Activated naive CD8-positive, alpha-beta T cell treated with anti-CD3 and anti-CD28 coated beads, Interleukin-2, amount 50 U/mL, for 24 hours (primary cell): ENCODE measurements around the gene TENT4A.

Experiments used
- ATAC-seq: fragments of 150-1000 bp; cut with Tn5 transposase; one replicate; pipeline ENCODE4 v1.10.0; 2021
- DNase-seq: peaks from one replicate; pipeline ENCODE4 v3.0.0; 2021
- H3K27ac Mint-ChIP-seq: one replicate; pipeline ENCODE4 v1.8.0; 2021; ENCODE audit warnings: mild to moderate bottlenecking, mixed read lengths
- H3K27me3 Mint-ChIP-seq: one replicate; pipeline ENCODE4 v1.8.0; 2021; ENCODE audit warnings: mixed read lengths
- H3K36me3 Mint-ChIP-seq: one replicate; pipeline ENCODE4 v1.8.0; 2021; ENCODE audit warnings: low read depth, mixed read lengths
- H3K4me1 Mint-ChIP-seq: one replicate; pipeline ENCODE4 v1.8.0; 2021; ENCODE audit warnings: mixed read lengths
- H3K4me3 Mint-ChIP-seq: one replicate; pipeline ENCODE4 v1.8.0; 2021; ENCODE audit warnings: mild to moderate bottlenecking, moderate library complexity, mixed read lengths
- H3K9me3 Mint-ChIP-seq: one replicate; pipeline ENCODE4 v1.8.0; 2021; ENCODE audit warnings: mixed read lengths

TENT4A gene

GRCh38 chr5:6784481-6784880, 71.2 kb downstream of the TENT4A start:
- Mint-ChIP-seq H3K4me1 (peaks cover 5% of the 10 kb centered on the region), H3K4me3 (no peak overlapping the region), H3K27me3 (no peaks in the 10 kb centered on the region), H3K27ac (no peak overlapping the region), H3K36me3 (no peaks in the 10 kb centered on the region), H3K9me3 (no peaks in the 10 kb centered on the region)
- DNase-seq (no peak), ATAC-seq (no peak)

DNA sequence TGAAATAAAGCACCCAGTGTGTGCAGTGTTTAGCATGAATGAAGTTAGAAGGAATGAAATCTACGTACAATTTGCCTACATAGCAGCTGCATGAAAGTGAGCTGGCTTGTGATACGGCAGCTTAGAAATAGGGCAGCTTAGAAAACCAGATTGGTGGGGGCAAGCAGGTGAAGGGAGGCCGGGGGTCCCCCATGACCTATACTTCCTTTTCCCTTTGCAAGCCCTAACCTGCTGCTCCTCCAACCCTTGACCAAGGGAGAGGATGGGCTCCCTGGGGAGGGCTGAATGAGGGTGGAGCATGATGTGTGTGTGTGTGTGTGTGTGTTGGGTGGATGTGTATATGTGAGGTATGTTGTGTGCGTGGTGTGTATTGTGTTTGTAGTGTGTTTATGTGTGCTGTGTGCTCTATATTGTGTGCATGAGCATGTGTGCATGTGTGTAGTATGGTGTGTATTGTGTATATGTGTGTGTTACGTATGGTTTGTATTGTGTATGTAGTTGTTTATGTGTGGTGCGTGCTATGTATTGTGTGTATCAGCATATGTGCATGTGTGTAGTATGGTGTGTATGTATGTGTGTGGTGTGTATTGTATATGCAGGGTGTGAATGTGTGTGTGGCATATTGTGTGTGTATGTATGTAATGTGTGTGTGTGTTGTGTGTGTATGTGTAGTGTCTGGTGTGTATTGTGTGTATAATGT, 72.1 kb downstream of the TENT4A start:
- DNase-seq = no peak
- Mint-ChIP-seq H3K27me3 (peaks cover 2% of the 10 kb centered on the region), H3K27ac (no peak overlapping the region), H3K9me3 (no peaks in the 10 kb centered on the region), H3K36me3 (no peaks in the 10 kb centered on the region), H3K4me1 (peaks cover 5% of the 10 kb centered on the region), H3K4me3 (no peak overlapping the region)
- no peak for ATAC-seq

GRCh38 chr5:6785861-6786180, 72.6 kb downstream of the TENT4A start:
- peaks cover 5% of the 10 kb centered on the region for H3K27me3 Mint-ChIP-seq
- H3K9me3 Mint-ChIP-seq = no peaks in the 10 kb centered on the region
- H3K4me3 Mint-ChIP-seq = no peak overlapping the region
- DNase-seq (no peak), ATAC-seq (no peak)
- peaks cover 5% of the 10 kb centered on the region for H3K4me1 Mint-ChIP-seq
- H3K36me3 Mint-ChIP-seq = no peaks in the 10 kb centered on the region
- H3K27ac Mint-ChIP-seq = no peak overlapping the region

DNA sequence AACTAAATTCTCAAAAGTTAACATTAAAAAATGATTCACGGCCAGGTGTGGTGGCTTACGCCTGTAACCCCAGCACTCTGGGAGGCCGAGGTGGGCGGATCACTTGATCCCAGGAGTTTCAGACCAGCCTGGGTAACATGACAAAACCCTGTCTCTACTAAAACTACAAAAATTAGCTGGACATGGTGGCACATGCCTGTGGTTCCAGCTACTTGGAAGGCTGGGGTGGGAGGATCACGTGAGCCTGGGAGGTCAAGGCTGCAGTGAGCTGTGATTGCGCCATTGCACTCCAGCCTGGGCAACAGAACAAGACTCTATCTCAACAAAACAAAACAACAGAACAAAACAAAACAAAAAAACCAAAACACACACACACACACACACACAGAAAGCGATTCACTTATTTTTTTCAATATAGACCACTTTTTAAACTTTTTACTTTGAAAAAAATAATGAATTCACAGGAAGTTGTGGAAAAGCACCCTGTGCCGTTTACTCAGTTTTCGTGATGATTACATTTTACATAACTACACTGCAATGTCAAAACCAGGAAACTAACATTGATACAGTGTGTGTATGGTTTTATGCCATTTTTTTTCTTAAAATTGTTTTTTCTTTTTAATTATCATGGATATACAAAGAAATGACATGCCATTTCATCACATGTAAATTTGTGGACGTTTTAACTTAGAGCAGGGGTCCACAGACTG, 73.7 kb downstream of the TENT4A start:
- H3K27ac Mint-ChIP-seq = no peak overlapping the region
- peaks cover 5% of the 10 kb centered on the region for H3K4me1 Mint-ChIP-seq
- no peak overlapping the region for H3K4me3 Mint-ChIP-seq
- peaks cover 5% of the 10 kb centered on the region for H3K27me3 Mint-ChIP-seq
- ATAC-seq (no peak), DNase-seq (no peak)
- no peaks in the 10 kb centered on the region for H3K36me3 Mint-ChIP-seq
- no peaks in the 10 kb centered on the region for H3K9me3 Mint-ChIP-seq

GRCh38 chr5:6787941-6788340, 74.7 kb downstream of the TENT4A start:
- Mint-ChIP-seq H3K36me3 (no peaks in the 10 kb centered on the region), H3K9me3 (no peaks in the 10 kb centered on the region)

GRCh38 chr5:6788439-6788838, 75.2 kb downstream of the TENT4A start:
- Mint-ChIP-seq H3K27ac (no peak overlapping the region), H3K9me3 (no peaks in the 10 kb centered on the region), H3K4me1 (peaks cover 8% of the 10 kb centered on the region), H3K4me3 (no peak overlapping the region), H3K27me3 (peaks cover 6% of the 10 kb centered on the region), H3K36me3 (no peaks in the 10 kb centered on the region)
- no peak for ATAC-seq
- no peak for DNase-seq

More at GRCh38 chr5:6787941-6788340, 74.7 kb downstream of the TENT4A start:
- H3K4me3 Mint-ChIP-seq = no peak overlapping the region
- ATAC-seq = no peak
- DNase-seq = no peak
- no peak overlapping the region for H3K27ac Mint-ChIP-seq
- peaks cover 5% of the 10 kb centered on the region for H3K4me1 Mint-ChIP-seq
- peaks cover 5% of the 10 kb centered on the region for H3K27me3 Mint-ChIP-seq

DNA sequence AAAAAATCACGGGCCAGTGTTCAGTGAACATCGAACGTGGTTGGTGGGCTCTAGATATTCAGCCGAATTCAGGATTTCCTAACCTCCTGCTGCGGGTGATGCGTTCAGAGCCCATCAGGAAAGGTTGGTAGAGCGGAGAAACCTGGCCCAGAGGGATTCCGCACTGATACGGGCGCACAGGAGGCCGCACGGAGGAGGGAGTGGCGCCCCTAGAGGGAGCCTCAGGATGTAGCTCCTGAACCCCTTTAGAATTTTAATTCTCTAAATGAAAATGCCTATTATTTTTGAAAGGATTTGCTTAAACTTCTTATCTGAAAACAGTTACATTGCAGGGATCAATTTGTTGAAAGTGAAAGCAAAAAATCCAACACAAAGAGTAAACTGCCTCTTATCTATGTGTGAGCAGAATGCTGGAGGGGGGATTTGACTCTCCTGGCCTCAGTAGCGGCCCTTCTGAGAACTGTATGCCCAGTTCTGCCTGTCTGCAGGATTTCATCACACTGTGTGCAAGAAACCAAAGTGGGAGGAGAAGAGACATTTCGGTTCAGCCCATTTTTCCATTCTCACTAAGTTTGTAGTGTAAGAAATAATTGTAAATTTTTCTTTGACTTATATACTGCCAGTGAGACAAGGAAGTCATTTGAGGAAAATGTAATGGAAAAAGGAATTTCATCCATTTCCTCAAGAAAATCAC, 75.9 kb downstream of the TENT4A start:
- no peak overlapping the region for H3K4me3 Mint-ChIP-seq
- peaks cover 6% of the 10 kb centered on the region for H3K27me3 Mint-ChIP-seq
- DNase-seq = no peak
- H3K4me1 Mint-ChIP-seq = peaks cover 8% of the 10 kb centered on the region
- H3K9me3 Mint-ChIP-seq = no peaks in the 10 kb centered on the region
- no peak overlapping the region for H3K27ac Mint-ChIP-seq
- no peak for ATAC-seq
- no peaks in the 10 kb centered on the region for H3K36me3 Mint-ChIP-seq

DNA sequence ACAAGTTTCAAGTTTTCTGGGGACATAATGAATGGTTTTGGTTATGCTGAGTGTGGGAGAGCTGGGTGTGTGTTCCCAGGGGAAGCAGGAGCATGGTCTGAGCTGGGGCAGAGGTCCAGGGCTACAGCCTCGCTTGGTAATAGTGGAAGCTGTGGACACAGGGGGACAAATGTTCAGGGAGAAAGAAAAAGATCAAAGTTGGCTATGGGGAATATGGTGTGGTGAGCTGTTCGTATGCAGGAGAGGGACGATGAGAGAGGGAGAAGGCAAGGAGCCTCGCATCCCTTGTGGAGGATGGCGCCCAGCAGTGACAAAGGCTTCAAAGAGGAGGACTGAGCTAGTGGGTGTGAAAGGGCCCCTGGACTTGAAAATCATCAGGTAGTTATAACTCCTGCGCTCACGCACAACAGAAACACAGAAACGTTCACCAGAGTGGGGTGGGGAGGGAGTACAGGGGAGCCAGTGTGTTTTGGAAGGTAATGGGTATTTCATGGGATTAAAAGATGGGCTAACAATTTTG, 77.2 kb downstream of the TENT4A start:
- Mint-ChIP-seq H3K4me1 (peaks cover 8% of the 10 kb centered on the region), H3K27me3 (peaks cover 8% of the 10 kb centered on the region), H3K27ac (no peak overlapping the region), H3K36me3 (no peaks in the 10 kb centered on the region), H3K9me3 (no peaks in the 10 kb centered on the region), H3K4me3 (no peak overlapping the region)
- DNase-seq (no peak), ATAC-seq (no peak)

DNA sequence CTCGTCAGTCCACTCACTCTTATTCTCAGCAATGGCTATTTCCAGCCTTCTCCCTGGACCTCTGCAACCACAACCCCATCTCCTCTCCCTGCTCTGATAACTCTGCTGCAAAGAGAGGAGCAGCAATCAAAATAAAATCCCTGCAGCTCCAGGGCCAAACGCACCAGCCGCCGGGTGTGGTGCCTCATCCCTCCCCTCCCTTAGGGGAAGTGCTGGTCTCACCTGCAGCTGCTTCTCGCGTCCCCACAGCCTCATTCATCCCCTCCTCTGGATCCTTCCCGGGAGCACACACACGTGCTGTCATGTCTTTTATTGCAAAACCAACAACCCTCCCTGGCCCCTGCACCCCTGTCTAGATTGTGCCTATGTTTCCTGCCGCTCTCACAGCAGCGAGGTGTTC, 77.8 kb downstream of the TENT4A start:
- no peak overlapping the region for H3K27ac Mint-ChIP-seq
- no peaks in the 10 kb centered on the region for H3K36me3 Mint-ChIP-seq
- ATAC-seq = no peak
- DNase-seq = no peak
- H3K9me3 Mint-ChIP-seq = no peaks in the 10 kb centered on the region
- H3K4me1 Mint-ChIP-seq = peaks cover 3% of the 10 kb centered on the region
- no peak overlapping the region for H3K4me3 Mint-ChIP-seq
- peaks cover 11% of the 10 kb centered on the region for H3K27me3 Mint-ChIP-seq

GRCh38 chr5:6792376-6792775, 79.1 kb downstream of the TENT4A start:
- H3K27me3 Mint-ChIP-seq = peaks cover 11% of the 10 kb centered on the region

DNA sequence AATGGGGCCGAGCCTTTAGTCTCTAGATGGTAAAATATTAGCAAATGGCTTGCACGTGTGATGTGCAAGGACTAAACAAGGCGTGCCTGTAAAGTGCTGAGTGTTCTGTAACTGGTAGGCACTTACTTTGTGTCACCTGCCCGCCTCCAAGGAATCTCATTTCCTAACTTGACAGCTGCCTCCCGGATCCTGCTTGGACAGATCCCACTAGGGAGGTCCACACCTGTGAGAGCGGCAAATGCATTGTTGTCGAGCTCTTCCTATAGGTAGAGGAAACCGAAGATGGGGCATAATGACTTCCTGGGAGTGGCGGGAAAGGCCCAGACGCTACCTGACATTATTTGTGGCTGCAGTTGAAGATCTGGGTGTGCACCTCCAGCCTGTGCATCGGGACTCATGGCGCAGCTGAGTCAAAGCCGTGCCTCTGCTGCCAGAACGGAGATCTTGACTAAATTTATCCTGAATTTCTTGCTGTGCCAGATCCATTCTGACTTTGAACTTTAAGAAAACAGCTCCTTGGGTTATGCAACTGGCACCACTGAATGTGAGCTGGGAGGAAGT, 79.8 kb downstream of the TENT4A start:
- peaks cover 3% of the 10 kb centered on the region for H3K4me1 Mint-ChIP-seq
- H3K9me3 Mint-ChIP-seq = no peaks in the 10 kb centered on the region
- no peak for DNase-seq
- no peak for ATAC-seq
- H3K4me3 Mint-ChIP-seq = no peak overlapping the region
- H3K27me3 Mint-ChIP-seq = peaks cover 11% of the 10 kb centered on the region
- no peak overlapping the region for H3K27ac Mint-ChIP-seq
- H3K36me3 Mint-ChIP-seq = no peaks in the 10 kb centered on the region

More at GRCh38 chr5:6792376-6792775, 79.1 kb downstream of the TENT4A start:
- no peak for DNase-seq
- H3K4me3 Mint-ChIP-seq = no peak overlapping the region
- ATAC-seq = no peak
- no peaks in the 10 kb centered on the region for H3K36me3 Mint-ChIP-seq
- no peak overlapping the region for H3K27ac Mint-ChIP-seq
- H3K9me3 Mint-ChIP-seq = no peaks in the 10 kb centered on the region
- peaks cover 3% of the 10 kb centered on the region for H3K4me1 Mint-ChIP-seq

DNA sequence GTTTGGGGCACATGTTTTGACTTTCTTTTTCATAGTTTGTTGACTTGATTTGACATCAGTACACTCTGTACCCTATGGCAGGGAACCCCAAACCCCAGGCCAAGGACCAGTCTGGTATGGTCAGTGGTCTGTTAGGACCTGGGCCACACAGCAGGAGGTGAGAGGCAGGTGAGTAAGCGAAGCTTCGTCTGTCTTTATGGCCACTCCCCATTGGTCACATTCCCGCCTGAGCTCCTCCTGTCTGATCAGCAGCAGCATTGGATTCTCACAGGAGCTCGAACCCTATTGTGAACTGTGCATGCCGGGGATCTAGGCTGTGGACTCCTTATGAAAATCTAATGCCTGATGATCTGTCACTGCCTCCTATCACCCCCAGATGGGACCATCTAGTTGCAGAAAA, 88.0 kb downstream of the TENT4A start:
- Mint-ChIP-seq H3K4me1 (no peaks in the 10 kb centered on the region), H3K4me3 (no peak overlapping the region), H3K9me3 (peaks cover 2% of the 10 kb centered on the region), H3K36me3 (no peaks in the 10 kb centered on the region), H3K27ac (no peak overlapping the region), H3K27me3 (peaks cover 9% of the 10 kb centered on the region)
- DNase-seq = no peak
- ATAC-seq = no peak

DNA sequence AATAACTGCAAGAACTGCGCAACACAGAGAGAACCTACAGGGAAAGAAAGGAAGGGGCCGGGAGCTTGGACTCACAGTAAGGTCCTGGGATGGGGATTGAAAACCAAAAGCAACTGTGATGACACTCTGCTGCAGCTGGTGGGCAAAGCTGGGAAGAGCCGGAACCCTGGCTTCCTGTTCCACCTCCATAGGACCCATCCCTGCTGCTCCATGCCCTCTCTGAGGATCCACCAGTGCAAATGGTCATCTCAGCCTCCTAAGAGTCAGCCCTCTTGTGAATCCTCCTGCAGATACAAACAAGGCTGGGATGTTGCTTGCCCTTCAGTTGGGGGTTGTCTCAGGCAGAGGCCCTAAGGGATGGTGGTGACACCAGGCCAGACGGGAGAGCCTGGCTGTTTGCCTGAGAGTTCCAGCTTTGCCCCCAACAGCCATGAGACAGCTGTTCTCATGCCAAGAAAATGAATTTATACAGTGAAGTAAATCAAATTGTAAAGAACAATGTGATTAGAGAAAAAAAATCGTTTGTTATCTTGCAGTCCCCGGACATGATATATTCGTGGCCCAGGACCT, 90.8 kb downstream of the TENT4A start:
- Mint-ChIP-seq H3K27me3 (peaks cover 9% of the 10 kb centered on the region), H3K36me3 (no peaks in the 10 kb centered on the region), H3K27ac (no peak overlapping the region), H3K4me3 (no peak overlapping the region), H3K4me1 (no peaks in the 10 kb centered on the region), H3K9me3 (peaks cover 15% of the 10 kb centered on the region)
- ATAC-seq (no peak), DNase-seq (no peak)

GRCh38 chr5:6804766-6805501, 91.7 kb downstream of the TENT4A start:
- no peak overlapping the region for H3K4me3 Mint-ChIP-seq
- H3K36me3 Mint-ChIP-seq = no peaks in the 10 kb centered on the region
- H3K9me3 Mint-ChIP-seq = peaks cover 15% of the 10 kb centered on the region
- no peaks in the 10 kb centered on the region for H3K4me1 Mint-ChIP-seq
- ATAC-seq (no peak), DNase-seq (no peak)
- H3K27me3 Mint-ChIP-seq = peaks cover 6% of the 10 kb centered on the region
- H3K27ac Mint-ChIP-seq = no peak overlapping the region
